IPS-NIHi7 (cell line): ENCODE data around the gene DNAH6.
"Not testable (repeated sequence)": the region's sequence is repeated elsewhere in the genome, so short reads cannot be mapped to it uniquely, and the experiment has no call there.

Source experiments
- DNase-seq: peaks from one replicate; pipeline ENCODE4 v3.0.0; 2012; ENCODE audit warnings: mixed read lengths; ENCODE audit errors: extremely low spot score

DNAH6 gene

GRCh38 chr2:84511024-84511423 is 5.3 kb upstream of the DNAH6 start:
- not testable (repeated sequence) for DNase-seq

- peak; percentile 12 for DNase-seq
These were observed 510 bp upstream of the DNAH6 start for GRCh38 chr2:84515788-84516187.

GRCh38 chr2:84519332-84519957 is 3.1 kb downstream of the DNAH6 start:
- no peak for DNase-seq

GRCh38 chr2:84526562-84526961 is 10.3 kb downstream of the DNAH6 start:
- no peak for DNase-seq

GRCh38 chr2:84527137-84528129 is 11.1 kb downstream of the DNAH6 start:
- DNase-seq, result no peak

DNA sequence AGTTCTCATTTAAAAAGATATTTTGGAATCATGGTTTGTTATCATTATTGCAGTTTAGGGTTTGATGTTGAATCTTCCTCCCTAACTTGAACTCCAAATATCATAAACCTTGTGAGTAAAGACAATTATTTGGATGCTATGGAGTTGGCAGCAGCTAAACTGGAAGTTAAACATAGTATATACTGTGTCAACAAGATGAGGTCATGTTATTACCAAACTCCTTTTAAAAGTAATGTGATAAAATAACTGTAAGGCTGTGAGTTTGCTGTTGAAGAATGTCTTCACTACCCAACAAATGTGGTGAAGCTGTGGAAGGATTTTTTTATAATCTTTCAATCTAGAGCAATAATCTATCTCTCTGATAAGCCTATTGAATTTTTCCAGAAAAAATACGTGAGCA is 16.0 kb downstream of the DNAH6 start:
- DNase-seq, result no peak

GRCh38 chr2:84534225-84534624 is 17.9 kb downstream of the DNAH6 start:
- no peak for DNase-seq

GRCh38 chr2:84537251-84537650 is 21.0 kb downstream of the DNAH6 start:
- no peak for DNase-seq

DNA sequence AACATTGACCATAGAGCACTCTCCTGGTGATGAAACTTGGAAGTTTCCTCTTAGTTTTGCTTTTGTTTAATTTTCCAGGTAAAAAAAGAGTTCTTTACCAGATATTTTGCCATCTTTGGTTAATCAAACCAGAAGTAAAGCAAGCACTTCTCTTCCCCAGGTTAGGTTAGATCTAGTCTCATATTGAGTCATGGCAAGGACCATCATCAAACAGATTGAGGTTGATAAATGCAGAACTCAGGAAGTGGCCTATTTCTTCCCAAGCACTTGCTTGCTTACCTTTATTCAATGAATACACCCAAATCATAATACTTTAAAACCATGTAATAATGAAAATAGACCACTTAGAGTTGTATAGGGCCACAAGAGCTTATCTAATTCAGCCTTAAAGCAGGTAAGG is 23.4 kb downstream of the DNAH6 start:
- no peak for DNase-seq

DNA sequence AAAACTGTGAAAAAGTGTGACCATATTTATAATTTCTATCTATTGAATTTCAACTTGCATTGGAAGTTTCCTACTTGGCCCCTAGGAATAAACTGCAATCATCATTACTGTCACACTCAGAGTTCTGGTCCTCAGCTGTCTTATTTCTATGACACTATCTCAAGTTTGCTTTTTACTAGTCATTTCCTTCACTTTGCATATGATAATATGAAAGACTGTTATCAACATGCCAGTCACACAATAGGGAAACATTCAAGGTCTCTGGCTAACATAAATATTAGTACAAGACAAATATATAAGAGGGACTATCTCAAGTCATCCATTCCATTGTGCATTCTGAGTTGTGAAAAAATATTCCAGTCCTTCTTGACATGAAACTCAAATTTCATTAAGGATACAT is 28.7 kb downstream of the DNAH6 start:
- DNase-seq, result no peak

GRCh38 chr2:84546551-84546950 is 30.3 kb downstream of the DNAH6 start:
- DNase-seq, result no peak

GRCh38 chr2:84548303-84548702 is 32.0 kb downstream of the DNAH6 start:
- DNase-seq, result no peak

- no peak for DNase-seq
These were observed 34.6 kb downstream of the DNAH6 start for GRCh38 chr2:84550916-84551315.

DNA sequence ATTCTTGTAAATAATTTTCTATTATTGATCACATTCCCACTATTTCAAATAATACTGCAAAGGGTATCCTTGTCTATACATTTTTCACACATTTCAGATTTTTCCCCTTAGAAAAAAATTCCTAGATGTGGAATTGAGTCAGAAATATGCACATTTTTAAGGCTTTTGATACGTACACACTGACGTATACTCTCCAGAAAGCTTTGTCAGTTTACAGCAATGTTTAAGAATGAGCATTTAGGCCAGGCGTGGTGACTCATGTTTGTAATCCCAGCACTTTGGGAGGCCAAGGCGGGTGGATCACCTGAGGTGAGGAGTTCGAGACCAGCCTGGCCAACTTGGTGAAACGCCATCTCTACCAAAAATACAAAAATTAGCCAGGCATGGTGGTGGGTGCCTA is 35.2 kb downstream of the DNAH6 start:
- DNase-seq, result not testable (repeated sequence)

DNA sequence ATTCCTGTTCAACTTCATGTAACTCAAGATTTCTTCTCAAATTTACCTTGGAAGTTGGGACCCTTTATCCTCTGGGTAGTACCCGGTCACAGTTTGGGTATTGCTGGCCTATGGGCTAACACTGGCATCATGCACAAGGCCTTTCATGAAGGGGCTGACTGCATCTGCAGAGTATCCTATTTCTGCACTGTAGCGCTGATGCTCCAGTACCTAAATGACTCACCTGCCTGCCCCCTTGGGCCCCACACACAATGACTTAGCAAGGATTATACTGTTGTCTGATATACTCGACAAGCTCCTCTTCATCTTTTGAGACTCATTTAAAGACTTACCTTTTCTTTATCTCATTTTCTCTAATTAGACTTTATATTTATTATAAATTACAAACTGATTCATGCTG is 39.9 kb downstream of the DNAH6 start:
- DNase-seq, result no peak

DNA sequence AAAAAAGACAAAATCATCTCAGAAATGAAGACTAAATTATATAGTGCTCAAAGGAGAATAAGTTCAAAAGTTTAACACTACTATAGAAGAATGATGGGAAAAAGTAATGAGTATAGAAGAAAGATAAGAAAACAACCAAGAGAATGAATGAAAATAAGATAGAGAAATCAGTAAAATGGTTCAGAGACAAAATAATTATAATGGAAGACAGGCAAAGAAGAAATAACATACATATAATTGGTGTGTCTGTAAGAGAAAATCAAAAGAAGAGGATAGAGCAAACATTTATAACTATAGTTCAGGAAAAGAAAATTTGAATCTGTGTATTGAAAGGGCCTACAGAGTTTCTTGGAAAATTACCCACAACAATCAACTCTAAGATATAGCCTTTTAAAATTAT is 43.5 kb downstream of the DNAH6 start:
- no peak for DNase-seq

GRCh38 chr2:84579661-84580060 is 63.4 kb downstream of the DNAH6 start:
- no peak for DNase-seq

- DNase-seq, result no peak
These were observed 87.6 kb downstream of the DNAH6 start for GRCh38 chr2:84603911-84604310.

DNA sequence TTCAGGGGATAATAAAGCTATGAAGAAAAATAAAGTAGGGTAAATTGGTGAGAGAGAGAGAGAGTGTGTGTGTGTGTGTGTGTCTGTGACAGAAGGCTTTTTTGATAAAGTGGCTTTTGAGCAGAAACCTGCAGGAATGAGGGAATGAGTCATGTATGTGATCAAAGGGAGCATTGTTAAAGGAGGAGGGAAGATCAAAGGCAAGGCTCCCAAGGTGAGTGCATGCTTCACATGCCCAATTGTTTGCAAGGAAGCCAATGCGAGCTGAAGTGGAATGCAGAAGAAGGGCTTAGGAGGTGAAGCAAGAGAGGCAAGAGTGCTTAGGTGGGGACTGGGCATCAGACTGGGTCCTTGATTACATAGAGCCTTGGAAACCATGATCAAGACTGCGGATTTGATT is 96.8 kb downstream of the DNAH6 start:
- peak; percentile 24 for DNase-seq

DNA sequence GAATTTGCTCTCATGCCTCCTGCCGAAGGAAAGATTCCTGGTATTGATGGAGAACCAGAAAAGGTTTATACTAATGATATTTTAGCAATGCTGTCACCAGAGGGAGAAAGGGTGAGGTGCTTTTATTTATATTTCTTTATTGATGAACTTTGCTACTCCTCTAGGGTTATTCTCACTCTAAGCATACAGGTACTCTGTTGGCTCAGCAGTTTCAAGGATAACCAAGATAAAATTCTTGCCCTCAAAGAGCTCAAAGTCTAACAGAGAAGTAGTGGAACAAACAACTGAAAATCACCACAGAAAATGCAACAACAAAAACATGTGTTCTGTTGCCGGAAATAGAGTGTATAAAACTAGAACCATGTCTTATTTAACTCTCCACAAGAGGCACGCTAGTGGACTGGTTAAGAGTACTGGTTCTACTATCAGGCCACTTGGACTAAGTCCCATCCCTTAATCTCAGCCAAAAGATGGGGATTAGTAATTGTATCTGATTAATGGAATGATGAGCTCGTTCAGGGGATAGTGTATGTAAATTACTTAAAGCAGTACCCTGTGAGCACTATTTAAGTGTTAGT is 103.6 kb downstream of the DNAH6 start:
- DNase-seq, result no peak

- DNase-seq, result no peak
These were observed 112.2 kb downstream of the DNAH6 start for GRCh38 chr2:84628486-84628885.

DNA sequence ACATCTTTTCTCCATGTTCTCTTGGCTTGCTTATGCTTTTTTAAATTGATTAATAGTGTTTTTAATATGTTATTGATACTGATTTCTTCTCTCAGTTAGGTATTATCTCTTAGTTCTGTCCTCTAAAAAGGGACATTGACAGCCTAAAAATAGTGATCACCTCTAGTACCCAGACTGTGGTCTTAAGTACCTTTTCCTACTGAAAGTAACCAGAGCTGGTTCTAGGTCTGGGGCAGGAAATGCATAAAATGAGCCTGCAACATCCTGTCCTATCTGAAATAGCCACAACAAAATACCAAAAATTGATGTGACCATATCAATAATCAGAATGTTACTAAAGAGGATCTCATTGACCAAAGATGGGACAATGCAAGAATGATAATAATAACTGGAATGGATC is 113.3 kb downstream of the DNAH6 start:
- DNase-seq, result no peak

- peak; percentile 57 for DNase-seq
These were observed 114.7 kb downstream of the DNAH6 start for GRCh38 chr2:84631047-84631446.
